DMS153 treated with DMSO at 0.1 percent for 48 hours (cell line): ENCODE results near the gene MRPS24.

Source experiments
- DNase-seq: peaks from one replicate; lab custom pipeline; 2025; ENCODE audit not compliant: unreplicated experiment; lab: John Stamatoyannopoulos, UW

MRPS24 gene

DNA sequence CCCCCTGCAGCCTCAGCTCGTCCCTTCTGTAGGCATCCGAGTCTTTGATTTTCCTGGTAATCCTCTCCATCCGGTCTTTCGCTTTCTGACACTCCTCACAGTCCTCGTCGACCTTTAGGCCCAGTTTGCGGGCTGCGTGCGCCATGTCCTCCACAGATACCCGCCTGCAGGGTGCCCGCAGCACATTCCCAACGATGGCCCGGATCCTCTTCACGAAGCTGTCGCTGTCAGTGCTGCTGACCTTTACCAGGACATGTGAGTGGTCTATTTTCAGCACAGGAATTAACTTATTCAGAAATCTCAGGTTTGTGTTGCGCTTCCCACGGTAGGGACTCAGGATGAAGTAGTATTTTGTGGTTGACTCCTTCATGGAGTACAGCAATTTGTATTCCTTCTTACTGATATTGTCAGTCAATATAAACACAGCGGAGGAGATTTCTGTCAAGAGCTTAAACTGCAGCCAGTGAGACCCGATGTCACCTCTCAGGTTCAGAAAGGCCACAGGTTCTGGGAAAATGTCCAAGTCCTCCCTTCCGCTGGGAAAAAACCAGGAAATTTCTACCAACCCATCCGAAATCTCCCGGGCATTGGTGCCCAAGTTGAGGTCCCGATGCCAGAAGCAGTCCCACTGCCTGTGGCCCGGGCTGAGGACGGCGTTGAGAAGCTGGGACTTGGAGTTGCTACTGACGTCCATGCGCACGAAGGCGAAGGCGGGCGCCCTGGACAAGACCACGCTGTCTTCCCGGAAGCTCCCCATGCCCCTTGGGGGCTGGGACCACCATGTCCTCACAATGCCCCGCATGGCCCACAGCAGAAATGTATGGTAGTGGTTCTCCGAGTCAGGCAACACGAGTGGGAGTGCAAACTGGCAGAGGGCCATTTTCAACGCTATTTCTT, 8.9 kb upstream of the MRPS24 start:
- no peak for DNase-seq

DNA sequence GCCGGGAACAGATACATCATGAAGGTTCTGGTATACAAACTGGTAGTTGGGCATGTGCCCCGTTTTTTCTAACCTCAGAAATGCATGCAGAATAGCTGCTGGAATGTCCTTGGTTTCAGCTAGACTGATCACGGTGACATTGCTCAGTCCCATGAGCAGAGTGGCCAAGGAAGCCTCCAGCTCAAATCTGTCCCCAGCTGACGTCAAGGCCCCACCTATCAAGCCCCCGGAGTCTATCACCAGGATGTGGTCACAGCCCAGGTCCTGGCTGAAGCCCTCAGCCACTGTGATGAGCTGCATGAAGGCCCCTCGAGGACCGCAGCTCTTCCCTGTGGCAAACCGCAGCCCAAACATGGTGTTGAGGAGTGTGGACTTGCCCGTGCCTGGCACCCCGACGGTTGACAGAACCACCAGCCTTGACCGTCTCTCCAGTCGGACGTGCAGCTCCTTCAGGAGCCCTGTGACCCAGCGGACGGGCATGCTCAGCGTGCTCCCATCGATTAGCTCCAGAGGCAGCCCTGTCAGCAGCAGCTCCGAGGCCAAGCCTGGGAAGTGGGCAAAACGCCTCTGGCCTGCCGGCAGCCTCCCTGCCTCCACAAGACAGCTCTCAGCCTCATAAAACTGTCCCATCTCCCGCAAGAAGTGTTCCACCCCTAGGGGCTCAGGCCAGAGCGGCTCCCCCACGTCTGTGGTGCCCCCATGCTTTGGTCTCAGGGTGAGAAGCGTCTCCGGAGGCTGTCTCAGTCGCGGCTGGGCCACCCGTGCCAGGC, 7.8 kb upstream of the MRPS24 start:
- DNase-seq = no peak

DNA sequence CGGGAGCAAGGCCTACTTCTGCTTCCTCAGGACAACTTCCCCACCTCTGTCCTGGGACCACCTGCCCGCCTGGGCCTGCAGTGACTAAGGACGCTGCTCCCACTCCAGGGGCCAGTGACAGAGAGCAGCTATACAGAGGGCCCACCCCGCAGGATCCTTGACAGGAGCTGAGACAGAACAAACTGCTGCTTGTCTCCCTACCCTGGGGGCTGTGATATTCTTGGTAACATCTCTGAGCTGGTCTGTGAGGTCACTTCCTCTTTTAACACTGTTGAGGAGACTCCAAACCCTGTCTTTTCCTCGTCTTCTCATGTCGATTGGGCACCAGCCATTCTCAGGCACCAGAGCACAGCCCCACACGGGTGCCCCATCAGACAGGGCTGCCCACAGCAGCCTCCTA, 6.9 kb upstream of the MRPS24 start:
- DNase-seq = no peak

DNA sequence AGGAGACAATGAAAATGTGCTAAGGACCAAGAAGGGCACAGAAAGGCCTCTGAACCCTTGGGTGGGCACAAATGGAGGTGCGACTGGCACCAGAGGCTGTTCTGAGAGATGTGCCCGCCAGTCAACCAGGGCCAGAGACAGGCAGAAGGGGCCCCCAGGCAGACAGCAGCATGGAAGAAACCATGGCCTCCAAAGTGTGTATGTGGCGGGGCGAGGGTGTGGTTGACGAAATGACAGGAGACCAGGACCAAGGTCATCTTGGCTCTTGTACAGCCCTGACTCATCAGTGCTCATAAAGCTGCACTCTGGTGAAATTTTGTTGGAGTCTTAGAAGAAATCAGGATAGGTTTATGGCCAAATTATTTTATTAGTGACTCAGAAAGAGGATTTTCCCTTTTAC, 4.0 kb upstream of the MRPS24 start:
- no peak for DNase-seq

DNA sequence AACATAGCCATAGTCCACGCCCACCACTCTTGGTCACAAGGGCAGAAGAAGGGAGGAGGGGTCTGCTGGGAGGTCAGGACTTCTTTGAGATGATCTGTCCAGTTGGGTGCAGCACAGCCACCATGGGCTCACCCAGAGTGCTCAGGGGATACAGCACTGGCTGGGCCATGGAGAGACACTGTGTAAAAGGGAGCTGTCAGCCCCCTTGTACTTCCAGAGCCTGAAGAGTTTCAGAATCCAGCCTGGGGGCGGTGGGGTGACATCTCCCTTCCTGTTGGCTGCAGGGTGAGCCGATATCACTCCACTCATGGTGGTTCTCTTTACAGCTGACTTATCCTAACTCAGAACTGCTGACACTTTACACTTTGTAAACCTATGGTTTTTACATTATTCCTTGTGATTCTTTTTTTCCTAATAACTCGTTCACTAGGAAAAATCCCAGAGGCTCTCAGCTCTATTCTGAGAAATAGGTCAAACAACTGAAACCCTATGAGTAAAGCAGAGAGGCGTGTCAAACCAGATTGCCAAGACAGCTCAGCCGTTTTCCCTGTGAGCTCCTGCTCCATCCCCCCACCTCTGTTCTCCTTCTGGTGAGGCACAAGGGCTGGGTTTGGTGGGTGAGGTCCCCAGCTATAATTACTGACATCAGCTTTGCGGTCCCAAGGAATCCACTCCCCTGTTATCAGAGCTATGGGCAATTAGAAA, 3.2 kb upstream of the MRPS24 start:
- no peak for DNase-seq

DNA sequence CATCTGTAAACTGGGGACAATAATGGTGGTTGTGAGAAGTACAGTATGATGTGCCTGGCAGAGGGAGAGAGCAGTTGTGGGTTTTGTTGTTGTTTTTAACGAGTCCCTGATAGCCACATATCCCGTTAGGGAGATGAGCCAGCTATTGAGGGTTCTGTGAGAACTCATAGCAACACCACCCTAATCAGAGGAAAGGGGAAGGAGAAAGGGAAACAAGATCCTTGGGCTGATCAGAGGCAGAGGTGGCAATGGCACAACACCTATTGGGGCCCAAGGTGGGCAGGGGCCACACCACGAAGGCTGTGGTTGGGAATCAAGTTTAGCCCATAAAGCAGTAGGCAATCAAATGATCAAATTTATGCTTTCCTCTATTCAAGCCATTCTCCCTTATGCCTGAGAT, 1.7 kb upstream of the MRPS24 start:
- no peak for DNase-seq

DNA sequence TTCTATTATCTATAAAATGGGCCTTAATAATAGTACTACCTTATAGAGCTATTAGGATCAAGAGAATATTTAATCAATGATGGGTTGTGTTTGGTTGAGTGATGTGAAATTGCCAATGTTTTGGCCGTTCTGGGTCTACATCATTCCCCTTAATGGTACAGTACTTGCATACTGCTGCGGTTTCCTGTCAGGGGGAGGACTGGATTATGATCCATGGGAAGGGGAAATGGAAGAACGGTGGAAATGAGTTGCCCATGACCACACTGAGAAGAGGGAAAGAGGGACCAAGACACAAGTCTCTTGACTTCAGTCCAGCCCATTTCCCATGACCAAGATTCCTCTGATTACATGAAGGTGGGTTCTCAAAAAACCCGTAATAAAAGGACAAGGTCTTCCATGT, 999 bp upstream of the MRPS24 start:
- no peak for DNase-seq

DNA sequence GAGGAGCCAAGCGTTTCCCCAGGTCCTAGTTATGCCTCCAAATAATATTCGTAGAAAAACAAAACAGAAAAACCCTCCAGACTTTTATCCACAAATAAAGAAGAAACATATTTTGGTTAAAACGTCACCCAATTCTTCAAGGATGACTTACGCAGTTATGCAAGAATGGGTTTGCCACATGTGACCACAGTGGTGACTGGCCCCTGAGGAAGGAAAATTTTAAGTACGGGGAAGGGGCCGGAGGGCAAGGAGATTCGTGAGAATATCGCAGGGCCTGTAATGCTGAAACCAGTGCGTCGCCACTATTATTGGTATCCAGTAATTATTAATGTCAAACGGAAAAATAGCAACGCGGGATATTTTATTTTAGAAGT, 537 bp upstream of the MRPS24 start:
- no peak for DNase-seq

DNA sequence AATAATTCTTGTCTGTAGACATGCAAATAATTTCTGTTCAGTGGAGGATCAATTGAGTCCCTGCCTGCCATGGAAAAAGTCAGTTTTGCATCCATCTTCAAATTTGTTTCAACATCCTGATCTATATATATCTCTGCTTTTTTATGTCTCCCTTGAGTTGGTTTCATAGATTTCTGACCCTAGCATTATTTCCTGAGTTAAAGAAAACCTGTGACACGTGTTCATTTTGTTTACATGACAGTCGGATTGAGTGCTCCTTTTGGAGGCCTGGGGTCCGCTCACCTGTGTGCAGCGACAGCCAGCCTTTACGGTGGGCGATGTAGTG, 674 bp downstream of the MRPS24 start:
- no peak for DNase-seq

DNA sequence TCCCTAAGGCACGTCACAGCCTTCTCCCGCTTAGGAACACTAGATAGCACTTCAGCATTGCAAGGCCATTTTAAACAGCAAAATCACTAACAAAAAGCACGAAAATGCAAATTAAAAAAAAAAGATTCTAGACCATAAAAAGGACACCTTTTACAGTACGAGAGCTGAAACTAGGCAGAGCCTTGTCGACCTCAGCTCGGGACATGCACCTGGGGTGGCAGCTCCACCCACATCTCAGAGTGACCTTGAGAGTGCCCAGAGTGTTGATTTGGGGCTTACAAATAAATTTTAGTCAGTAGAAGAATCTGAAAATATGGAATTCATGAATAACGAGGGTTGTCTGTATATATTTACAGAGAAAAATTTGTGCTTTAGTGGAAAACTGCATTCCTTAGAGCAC, 1.1 kb downstream of the MRPS24 start:
- no peak for DNase-seq

DNA sequence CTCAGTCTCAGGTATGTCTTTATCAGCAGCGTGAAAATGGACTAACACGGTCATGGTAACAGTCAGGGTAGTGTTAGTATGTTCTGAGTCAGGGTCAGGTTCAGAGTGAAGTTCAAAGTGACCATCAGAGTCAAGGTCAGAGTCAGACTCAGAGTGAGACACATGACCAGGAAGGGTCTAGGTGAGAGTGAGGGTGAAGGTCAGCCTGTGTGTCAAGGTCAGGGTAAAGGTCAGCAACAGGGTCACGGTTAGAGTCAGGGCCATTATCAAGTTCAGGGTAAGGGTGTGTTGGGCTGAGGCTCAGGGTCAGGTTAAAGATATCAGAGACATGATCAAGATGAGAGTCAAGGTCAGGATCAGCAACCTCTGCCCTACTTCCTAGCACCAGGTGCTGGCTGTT, 4.0 kb downstream of the MRPS24 start:
- no peak for DNase-seq

DNA sequence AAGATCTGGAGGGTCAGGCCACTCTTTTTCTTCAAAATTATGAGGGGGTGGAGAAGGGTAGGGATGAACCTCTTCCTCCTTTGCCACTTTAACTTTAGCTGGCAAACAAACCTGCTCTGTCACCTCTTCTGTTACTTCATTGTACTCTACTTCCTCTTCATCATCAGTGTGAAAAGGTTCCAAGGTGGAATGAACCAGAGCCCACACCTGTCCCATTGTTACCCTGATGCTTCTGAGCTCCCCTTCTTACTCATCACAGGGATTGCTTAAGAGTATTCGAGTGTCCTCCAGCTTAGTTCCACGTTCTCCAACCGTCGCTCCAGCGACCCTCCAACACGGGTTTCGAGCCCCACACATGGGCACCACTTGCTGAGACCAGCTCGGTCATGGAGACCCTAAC, 5.2 kb downstream of the MRPS24 start:
- DNase-seq = no peak

DNA sequence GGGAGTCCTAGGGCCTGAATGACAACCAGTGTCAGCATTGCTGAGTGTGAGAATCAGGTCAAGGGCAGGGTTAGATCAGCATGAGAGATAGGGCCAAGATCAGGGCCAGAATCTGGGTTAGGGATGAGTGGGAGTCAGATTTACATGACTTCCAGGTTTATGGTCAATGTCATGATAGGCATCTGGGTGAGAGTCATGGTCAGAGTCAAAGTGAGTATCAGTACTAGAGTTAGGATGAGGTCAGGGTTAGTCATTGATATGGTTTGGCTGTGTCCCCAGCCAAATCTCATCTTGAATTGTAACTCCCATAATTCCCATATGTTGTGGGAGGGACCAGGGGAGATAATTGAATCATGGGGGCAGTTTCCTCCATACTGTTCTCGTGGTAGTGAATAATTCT, 12.3 kb downstream of the MRPS24 start:
- DNase-seq = no peak

DNA sequence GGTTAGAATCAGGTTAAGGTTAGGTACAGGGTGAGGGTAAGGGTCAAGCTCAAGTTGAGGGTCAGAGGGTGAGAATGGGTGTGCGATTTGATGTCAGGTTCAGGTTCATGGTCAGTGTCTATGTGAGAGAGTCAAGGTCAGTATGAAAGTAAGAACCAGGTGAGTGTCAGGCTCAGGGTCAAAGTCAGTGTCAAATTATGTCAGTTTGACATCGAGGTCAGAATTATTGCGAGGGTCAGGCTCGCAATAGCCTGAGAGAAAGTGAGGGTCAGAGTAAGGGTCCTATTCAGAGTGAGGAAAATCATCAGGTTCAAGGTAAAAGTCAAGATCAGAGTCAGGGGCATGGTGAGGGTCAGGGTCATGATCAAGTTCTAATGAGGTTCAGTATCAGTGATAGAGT, 13.0 kb downstream of the MRPS24 start:
- DNase-seq = no peak

DNA sequence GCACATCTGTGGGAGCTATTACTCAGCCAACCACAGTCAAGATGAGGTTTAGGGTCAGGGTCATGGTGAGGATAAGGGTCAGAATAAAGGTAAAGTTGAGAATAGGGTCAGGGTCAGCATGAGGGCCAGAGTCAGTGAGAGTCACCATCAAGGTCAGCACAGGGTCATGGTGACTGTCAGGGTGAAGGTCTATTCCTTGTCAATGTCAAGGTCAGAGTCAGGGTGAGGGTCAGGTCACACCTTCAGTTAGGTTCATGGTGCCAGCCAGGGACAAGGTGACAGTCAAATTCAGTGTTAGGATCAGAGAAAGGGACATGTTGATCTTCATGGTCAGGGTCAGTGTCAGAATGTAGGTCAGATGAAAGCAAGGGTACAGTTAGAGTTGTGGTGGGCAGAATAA, 14.1 kb downstream of the MRPS24 start:
- DNase-seq = no peak

DNA sequence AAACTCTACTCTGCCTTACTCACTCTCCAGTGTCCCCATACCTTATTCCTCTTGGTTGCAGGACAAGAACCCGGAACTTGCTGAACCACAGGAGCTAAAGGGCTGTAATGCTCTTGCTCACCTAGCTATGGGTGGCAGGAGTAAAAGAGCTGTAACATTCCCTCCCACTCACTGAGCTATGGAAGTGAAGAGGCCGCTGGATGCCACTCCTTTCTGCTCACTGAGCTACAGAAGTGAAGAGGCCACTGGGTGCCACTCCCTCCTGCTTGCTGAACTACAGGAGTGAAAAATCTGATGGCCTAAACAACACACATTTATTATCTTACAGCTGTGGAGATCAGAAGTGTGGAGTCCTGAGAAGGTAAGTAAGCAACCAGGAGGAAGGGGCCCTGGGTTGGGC, 17.5 kb downstream of the MRPS24 start:
- DNase-seq = no peak

DNA sequence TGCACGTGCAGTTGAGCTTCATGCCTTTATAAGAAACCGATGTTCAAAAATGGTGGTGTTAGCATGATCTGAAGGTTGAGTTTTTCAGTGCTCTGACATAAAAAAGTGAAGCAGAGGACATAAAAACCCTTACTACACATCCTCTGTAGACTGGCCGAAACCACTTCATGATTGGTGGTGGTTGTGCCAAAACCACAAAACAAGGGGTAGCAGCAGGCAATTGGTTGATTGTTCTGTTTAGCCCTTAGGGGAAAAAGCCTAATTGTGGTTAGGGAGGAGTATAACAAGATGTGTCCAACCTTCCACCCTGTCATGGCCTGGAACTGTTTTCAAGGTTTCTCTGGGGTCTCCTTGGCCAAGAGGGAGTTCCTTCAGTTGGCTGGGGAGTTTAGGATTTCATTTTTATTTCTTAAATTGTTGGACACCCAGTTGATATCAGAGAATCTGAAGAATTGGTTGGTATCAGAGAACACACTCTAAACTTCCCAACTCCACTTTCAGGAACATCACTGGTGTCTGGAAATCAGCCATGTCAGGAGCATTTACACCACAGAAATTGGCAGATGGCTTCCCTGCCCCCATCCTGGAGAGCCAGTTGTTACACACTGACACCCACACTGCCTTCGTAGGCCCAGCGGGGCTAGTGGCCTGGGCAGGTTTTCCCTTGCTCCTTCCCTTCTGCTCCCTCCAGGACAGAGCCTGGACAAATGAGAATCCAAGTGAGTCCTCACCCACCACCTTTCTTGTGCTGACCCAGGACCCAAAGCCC, 18.8 kb downstream of the MRPS24 start:
- no peak for DNase-seq

DNA sequence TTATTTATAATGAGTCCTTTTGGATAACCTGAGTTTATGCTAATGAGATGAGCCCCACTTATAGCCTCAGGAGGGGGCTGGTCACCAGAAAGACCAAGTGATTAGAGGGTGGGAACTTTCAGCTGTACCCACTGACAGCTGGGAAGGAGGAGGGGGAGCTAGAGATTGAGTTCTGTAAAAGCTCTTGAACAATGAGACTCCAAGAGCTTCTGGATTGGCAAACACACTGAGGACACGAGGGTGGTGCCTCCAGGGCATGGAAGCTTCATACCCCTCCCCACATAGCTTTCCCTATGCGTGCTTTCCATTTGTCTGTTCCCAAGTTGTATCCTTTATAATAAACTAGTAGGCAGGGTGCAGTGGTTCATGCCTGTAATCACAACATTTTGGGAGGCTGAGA, 20.3 kb downstream of the MRPS24 start:
- no peak for DNase-seq

DNA sequence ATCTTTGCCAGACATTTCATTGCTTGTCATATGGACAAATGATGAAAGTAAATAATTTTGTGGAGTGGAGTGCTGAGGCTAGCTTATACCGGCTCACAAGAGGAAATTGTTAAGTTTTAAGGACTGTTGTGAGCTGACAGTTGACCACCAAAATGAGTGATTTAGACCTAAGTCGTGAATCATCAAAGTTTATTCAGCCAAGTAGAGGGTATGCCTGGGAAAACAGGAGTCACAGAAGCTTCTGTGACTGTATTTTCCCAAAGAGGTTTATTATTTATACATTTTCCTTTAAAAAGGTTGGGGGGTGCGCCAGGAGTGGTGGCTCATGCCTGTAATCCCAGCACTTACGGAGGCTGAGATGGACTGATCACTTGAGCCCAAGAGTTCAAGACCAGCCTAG, 21.8 kb downstream of the MRPS24 start:
- no peak for DNase-seq

DNA sequence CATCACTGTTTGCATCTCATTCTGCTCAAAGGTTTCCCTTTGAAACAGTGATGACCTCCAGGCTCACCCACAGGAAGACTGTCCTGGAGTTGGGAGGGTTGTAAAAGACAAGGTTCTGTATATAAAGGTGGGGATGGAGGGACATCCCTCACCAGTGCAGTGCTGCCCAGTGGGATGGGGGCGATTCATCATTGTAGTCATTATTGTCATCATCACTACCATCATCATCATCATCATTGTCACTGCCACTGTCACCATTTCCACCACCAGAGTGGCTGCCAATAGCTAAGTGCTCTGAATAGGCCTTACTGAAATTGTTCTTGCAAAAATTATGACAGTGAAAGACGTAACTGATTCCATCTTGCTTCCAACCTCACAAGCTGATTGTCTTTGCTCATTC, 24.7 kb downstream of the MRPS24 start:
- no peak for DNase-seq

DNA sequence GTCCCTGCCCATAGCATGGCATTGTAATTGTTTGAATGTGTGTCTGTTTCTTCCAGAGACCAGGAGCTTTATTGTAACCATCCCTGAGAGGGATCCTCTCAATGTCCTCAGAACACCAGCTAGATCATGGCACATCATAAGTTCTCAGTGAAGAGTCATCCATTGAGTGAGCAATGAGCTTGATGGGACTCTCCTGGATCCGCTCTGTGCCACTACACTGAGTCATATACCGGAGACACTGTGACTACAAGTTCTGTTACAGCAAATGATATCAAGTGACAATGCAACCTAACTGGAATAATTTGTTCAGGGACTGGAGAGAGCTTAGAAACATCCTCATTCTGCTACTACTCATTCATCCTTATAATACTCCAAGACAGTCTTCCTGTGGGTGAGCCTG, 25.1 kb downstream of the MRPS24 start:
- DNase-seq = no peak
